GM21737 (cell line): Measurements from ENCODE around the gene SRR.
A peak's percentile ranks its signal among the peaks of the same experiment; 100 is the strongest.
"Not testable (repeated sequence)": the region's sequence is repeated elsewhere in the genome, so short reads cannot be mapped to it uniquely, and the experiment has no call there.

Experiments used
- ATAC-seq: cut with Tn5 transposase; IDR thresholded peaks from one replicate; pipeline ENCODE4 v1.9.1; 2021; ENCODE audit warnings: mild to moderate bottlenecking, moderate library complexity; ENCODE audit not compliant: unreplicated experiment

The SRR gene

DNA sequence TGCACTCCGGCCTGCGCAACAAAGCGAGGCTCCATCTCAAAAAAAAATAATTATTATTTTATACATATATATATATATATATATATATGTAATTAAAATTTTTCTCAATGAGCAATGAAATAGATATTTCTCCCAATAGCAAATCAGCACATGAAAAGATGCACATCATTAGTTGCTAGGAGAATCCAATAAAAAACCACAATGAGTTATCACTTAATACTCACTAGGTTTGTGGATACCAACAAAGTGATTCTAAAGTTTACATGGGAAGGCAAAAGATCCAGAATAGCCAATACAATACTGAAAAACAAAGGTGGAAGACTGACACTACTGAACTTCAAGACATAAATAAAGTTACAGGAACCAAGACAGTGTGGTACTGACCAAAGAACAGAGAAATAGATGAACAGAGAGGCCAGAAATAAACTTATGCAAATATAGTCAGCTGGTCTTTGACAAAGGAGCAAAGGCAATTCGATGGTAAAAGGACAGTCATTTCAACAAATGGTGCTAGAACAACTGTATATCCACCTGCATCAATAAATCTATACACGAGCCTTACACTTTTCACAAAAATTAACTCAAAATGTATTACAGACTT lies 13.8 kb upstream of the SRR start:
- ATAC-seq, result no peak

DNA sequence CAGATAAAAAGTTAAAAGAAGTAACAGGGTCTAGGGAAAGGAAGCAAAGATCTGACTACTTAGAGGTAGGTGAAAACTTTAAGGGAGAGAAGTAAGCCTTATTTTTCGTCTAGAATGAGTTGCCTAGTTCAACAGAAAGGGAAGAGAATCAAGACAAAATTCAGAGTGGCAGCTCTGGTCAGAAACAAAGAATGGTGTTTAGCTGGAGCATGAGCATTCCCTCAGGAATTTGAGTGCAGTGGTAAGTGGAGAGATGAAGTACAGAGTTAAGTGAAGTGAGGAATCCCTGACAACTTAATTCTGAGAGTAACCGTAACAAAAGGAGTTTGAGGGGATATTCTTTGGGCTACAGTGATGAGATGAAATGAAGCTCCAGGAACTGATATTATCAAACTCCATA lies 11.7 kb upstream of the SRR start:
- ATAC-seq, result no peak

DNA sequence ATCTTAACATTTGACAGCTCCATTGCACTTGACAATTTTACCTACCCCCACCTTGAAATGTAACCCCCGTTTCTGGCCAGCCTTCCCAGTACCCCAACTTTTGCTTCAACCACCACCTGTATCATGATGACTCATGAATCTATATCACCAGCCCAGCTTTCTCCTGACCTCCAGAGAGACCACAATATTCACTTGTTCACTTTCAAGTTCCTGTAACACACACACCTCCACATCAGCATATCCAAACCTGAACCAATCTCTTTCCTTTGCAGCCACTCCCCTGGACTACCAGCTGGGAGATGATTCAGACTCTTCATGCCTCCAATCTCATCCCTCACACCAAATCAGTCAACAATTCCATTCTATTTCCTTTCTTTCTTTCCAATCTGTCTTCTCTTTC lies 8.2 kb upstream of the SRR start:
- ATAC-seq, result no peak

DNA sequence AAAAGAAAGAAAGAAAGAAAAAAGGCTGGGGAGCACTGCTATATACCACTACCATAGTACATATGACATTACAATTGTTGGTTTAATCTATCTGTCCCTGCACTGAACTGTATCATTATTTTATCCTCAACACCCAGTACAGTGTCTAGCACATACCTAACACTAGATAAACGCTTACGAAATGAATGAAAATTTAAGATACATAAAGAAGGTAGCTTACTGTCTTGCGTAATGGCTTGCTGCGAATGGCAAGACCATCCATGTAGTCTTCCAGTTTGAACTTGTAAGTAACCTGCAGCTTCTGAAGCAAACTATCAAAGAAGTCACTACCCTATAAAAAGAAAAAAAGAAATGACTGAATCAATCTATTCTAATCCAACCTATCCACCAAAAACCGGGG lies 6.7 kb upstream of the SRR start:
- no peak for ATAC-seq

DNA sequence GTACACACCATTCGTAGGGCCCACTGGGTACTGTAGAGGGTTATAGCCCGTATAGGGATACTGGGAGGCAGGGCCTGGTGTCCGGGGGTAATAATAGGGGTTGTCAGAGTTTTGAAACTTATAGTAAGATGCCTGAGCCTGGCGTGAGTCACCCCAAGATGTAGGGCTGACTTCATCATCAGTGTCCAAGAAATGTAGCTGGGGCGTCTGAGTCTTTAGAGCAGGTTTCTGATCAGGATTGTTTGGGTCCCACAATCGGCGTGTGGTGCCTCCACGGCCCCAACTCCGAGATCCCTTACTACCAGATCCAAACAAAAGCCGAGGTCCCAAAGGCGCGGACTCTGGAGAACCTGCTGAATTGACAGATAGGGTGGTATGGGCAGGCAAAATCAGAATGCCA lies 4.6 kb upstream of the SRR start:
- no peak for ATAC-seq

DNA sequence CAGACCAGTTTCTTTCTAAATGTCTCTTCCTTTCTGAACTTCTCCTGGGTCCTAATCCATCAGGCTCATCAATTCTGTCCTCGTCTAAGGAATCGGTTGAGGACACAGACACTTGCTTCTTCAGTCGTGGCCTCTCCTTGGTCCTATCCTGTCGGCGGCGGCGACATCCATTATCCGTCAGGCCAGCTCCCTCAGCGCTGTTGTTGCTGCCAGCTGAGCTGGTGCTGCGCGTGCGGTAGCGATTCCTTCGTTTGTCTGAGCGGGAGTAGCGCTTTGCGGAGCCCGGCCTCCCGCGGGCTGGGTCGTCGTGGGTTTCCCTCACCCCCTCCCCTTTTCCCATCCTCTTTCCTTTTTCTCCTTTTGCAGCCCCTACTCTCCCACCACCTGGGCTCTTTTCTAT lies 4.0 kb upstream of the SRR start:
- no peak for ATAC-seq

DNA sequence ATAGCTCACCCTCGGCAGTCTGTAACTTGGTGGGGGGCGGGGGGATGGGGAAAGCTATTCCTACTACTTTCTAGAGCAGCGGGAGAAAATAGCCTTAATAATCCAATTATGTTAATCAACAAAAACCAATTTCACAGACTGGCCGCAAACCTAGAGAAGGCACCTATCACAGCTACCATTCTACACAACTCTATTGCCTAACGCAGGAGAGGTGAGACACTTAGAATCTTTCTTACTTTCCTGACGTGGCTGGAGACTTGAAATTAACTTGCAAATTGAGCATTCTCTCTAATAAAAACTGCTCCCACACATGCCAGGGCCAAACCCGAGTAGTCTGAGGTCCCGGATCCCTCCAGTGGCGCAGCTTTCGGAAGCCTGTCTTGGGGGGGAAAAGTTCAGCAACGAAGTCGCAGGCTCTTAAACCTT lies 959 bp upstream of the SRR start:
- ATAC-seq, result peak; percentile 4

DNA sequence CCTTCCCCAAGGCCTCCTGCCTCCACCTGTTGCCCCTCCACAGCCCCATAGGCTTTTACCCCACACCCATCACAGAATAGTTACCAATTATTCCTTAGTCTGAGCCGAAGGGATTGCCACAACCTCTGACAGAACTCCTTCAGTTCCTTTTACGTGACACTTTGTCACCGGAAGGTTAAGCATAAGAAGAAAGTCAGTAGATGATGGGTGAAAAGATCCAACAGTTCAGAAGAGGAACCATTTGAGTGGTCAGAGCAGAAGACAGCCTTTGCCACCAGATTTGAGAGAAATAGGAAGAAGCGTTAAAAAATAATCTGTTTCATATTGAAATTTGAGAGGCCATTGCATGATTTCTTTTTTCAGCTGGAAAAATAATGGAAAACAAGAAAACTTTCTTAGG lies 1.2 kb downstream of the SRR start:
- ATAC-seq, result no peak

DNA sequence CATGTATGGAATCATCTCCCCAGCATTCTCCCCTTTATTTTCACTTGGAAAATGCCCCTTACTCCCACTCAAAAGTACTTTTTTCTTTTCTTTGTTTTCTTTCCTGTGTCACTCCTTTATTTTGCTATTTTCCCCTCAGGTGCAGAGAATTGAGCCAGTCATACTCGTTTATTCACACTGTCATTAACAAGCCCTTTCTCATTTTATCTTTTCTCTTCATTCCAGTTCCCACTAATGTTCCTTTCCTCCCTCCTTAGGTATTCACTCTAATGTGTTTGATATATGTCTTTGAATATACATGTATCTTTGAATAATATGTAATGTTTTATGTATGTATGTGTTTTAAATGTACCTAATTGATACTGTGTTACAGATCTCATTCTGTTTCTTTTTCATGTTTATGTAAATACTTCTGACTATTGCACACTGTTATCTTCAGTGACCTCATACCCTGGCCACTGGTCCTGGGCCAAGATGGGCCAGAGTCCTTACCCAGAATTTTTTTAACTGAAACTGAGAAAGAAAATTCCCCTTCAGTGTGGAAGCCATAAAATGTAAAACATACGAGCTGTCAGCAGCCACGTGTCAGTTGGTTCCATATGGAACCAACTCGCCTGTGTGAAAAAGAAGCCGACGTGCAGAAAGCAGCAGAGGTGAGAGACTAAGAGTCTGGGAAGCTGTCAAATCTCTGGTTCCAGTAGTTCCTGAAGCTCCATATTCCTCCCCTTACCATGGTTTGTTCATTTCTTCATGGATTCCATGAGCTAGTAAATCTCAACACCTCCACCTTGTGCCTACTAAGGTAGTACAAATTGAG lies 5.8 kb downstream of the SRR start:
- ATAC-seq, result no peak

DNA sequence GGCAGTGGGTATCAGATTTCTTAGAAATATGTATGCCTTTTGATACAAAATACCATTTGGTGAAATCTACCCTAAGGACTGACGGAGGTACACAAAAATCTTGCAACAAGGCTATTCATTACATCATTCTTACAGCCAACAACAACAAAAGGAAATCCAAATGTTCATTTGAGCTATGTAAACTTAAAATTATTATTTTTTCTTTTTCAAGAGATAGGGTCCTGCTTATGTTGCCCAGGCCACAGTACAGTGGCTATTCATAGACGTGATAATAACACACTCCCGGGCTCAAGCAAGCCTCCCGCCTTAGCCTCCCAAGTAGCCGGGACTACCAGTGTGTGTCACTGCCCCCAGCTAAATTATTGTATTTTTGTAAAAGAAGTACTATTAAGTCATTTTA lies 9.0 kb downstream of the SRR start:
- no peak for ATAC-seq

DNA sequence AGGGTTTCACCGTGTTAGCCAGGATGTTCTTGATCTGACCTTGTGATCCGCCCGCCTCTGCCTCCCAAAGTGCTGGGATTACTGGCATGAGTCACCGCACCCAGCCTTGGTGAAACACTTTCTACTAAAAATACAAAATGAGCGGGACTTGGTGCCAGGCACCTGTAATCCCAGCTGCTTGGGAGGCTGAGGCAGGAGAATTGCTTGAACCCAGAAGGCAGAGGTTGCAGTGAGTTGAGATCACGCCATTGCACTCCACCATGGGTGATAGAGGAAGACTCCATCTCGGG lies 13.1 kb downstream of the SRR start:
- not testable (repeated sequence) for ATAC-seq

DNA sequence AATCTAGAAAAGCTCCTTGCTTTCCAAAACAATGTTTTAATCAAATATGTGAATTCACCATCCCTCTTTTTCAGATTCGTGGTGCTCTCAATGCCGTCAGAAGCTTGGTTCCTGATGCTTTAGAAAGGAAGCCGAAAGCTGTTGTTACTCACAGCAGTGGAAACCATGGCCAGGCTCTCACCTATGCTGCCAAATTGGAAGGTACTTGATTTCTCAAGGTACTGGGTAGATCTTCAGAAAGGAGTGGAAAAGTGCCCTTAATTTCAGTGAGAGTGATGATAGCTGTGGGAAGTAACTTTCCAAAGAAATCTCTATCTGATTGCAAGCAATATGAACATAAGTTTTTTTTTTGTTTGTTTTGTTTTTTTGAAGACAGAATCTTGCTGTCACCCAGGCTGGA lies 14.0 kb downstream of the SRR start:
- no peak for ATAC-seq

DNA sequence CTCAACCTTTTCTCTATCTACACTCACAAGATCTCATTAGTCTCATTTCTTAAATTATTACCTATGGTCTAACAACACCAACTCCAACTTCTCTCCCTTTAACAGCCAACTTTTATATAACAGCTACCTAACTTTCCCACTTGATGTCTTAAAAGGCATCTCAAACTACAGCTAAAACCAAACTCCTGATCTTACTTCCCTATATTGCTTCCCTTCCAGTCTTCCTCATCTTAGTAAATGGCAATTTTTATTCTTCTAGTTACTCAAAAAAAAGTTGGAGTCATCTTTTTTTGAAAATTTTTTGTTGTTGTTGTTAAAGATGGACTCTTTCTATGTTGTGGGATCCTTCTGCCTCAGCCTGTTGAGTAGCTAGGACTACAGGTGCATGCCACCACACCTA lies 15.3 kb downstream of the SRR start:
- no peak for ATAC-seq

DNA sequence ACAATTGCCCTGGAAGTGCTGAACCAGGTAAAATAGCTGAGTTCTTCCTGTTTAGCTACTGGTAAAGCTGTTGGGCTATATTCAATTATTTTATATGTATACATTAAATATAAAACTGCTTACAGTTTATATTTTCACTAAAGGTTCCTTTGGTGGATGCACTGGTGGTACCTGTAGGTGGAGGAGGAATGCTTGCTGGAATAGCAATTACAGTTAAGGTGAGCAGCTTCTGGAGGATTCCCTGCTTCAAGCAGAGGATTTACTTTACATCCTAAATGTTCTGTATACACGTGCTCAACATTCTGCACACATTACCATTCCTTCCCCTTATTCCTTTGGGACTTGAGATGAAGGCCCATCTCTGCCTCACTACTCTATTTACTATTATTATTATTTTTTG lies 17.6 kb downstream of the SRR start:
- ATAC-seq, result no peak

DNA sequence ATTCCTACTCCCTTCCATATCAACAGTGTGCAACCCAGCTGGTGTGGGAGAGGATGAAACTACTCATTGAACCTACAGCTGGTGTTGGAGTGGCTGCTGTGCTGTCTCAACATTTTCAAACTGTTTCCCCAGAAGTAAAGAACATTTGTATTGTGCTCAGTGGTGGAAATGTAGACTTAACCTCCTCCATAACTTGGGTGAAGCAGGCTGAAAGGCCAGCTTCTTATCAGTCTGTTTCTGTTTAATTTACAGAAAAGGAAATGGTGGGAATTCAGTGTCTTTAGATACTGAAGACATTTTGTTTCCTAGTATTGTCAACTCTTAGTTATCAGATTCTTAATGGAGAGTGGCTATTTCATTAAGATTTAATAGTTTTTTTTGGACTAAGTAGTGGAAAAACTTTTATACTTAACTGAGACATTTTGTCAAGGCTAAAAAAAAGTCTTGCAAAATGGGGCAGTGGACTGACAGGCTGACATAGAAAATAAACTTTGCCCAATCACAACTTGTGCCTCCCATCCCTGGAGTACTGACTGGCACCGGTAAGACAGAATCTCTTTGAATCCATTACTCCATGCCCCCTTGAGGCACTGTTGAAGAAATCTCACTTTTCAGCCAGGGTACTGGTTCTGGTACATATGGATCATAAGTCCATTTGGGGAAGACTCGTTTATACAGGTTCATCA lies 20.0 kb downstream of the SRR start:
- ATAC-seq, result no peak

DNA sequence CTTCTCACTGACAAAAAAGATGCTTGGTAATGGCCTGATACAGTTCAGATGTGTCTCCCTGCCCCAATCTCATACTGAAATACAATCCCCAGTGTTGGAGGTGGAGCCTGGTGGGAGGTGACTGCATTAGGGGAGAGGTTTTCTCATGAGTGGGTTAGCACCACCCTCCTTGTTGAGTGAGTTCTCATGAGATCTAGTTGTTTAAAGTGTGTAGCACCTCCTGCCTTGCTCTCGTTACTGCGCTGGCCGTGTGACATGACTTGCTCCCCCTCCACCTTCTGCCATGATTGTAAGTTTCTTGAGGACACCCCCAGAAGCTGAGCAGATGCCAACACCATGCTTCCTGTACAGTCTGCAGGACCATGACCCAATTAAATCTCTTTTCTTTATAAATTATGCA lies 27.6 kb downstream of the SRR start:
- no peak for ATAC-seq

DNA sequence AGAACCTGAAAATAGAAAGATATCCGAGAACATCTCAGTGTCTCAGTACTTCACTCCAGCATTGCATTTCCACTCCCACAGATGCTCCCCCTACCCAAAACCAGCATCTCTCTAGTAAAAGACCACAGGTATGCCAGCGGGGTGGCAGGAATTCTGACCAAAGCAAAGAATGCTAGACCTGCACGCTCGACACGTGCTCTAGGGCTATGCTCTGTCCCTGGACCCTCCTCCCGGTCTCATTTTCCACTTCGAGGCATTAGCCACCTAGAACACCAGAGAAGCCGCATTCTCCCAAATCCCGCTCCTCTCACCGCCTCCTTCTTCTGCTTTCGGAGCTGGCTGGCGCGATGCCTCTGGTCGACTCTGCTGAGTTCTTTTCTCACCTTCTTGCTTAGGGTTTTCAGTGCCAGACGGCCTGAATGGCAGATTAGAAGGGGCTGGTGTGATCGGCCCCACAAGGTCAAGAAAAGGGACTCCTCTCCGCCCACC lies 32.0 kb downstream of the SRR start:
- ATAC-seq, result peak; percentile 10

DNA sequence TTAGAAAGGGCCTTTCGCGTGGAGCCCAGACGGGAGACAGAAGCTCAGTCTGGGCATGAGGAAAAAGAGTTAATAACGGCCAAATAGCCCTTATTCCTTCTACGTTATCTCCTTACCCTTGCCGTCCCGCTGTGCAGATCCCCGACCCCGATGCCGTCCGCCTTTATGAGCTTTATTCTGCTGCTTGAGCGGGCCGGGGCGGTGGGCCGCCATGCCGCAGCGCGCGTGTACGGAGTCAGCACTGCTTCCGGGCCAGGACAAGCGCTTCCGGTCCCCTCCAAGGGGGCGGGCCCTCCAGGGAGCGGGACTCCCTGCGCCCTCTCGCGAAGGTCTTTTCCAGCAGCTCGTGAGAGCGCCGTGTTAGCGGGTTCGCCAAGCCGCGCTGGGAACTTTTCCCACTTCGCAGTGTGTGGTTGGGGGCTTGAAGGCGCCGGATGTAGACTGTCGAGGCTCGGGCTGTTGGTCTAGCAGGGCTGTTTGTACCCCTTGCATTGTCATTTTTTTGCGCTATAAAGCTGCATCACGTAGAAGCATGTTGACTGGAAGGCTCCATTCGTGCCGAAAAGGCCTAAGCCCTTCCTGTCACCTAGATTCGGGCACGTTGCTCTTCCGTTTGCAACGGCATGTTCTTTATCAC lies 32.6 kb downstream of the SRR start, which contains the start of gene TSR1:
TSS of gene TSR1 (minus strand) at position 243 of the 637 bp plus-strand sequence. CDS start at position 213, 30 bp downstream.
- ATAC-seq, result peak; percentile 69

DNA sequence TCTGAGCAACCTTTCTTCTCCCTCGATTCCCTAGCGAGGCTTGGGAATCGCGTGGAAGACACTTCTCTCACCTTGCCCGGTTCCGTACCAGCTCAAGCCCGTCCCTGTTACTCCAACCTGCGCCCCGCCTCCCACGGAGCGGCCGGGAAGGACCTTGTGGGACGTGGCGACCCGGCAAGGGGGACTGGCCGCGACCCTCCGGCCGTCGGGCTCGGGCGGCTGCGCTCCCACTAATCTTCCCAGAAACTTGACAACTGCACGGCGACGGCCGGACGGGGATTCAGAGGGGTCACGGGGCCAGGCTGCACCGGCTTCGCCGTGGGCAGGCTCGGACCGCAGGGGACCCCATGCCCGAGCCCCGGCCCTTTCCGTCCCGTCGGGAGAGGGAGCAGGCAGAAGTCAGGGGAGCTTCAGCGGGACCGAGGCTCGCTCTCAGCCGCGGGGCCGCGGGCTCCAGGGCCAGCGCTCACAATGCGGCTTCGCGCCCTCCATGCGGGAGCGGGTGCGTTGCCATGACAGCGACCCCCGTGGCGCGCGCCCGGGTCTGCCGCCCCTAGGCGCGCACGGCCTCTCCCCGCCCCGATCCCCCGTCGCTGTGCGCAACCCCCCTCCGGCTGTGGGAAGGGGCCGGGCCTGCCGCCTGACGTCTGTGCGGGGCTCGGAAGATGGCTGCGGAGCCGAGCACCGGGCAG lies 33.2 kb downstream of the SRR start, which contains the start of gene SGSM2:
TSS of gene SGSM2 (plus strand) at position 650 of the 692 bp plus-strand sequence. CDS start 188 bp downstream, outside the sequence.
- ATAC-seq, result no peak

DNA sequence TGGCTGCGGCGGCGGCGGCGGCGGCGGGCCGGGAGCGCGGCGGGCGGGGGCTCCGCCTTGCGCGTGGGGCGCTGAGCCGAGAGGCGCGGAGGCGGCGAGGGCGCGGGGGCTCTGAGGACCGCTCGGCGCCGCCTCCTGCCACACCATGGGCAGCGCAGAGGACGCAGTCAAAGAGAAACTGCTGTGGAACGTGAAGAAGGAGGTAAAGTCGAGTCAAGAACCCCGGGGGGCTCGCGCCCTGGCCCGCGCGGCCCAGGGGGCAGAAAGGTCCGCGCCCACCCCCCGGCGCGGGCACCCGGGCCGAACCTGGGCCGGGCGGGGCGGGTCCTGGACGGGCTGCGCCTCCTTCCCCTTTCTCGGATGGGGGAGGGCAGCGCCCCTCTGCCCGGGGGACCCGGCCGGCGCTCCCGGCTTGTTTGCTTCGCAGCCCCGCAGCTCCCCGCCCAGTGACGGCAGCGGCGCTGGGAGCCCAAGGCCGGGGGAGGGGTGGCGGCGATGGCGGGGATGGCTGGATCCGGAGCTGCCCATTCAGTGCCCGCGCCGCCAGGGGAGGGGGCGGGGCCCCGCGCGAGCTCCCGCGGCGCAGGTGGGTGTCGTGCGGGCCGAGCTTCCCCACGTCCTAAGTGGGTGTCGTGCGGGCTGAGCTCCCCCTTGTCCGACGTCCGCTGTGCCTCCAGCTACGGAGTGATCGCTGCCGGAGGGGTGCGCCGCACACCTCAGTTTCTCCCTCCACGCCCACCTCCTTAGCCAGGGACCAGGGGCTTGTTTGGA lies 34.0 kb downstream of the SRR start:
- no peak for ATAC-seq
